CD4-positive, alpha-beta T cell (primary cell): ENCODE results near the gene ABCG1. TPM values are rescaled to one million over a fixed set of nuclear protein-coding genes. Genes with fewer than 3 reads are reported as not detected.

Experiments used
- ATAC-seq: fragments of 200-7000 bp; cut with Tn5 transposase; one replicate; pipeline ENCODE4 v1.10.0; 2022; ENCODE audit warnings: mild to moderate bottlenecking; ENCODE audit not compliant: poor library complexity
- CTCF ChIA-PET: fragments of 350-600 bp; sonication (Branson Sonifier 250); formaldehyde crosslinking; loops from one replicate; lab custom pipeline; 2021; ENCODE audit warnings: antibody characterized with exemption, inconsistent platforms; lab: Charles Lee
- POLR2A ChIA-PET: fragments of 350-600 bp; sonication (Branson Sonifier 250); formaldehyde crosslinking; loops from one replicate; lab custom pipeline; 2021; ENCODE audit warnings: antibody characterized with exemption, inconsistent platforms; lab: Charles Lee
- DNase-seq, 14 experiments: peaks; one replicate each; pipeline ENCODE4 v3.0.0-alpha.2; 2013 to 2020; ENCODE audit warnings: mixed read lengths in 2 of 14
- H3K27ac ChIP-seq, 2 donors: one replicate each; pipeline versions ENCODE4 v1.5.1 to v1.7.0; 2013; ENCODE audit warnings: low read length in 2 of 2, low read depth in 1 of 2, mild to moderate bottlenecking in 1 of 2
- H3K27me3 ChIP-seq, 2 experiments: 1 replicate in 1 of 2; 2 replicates in 1 of 2; pipeline versions ENCODE4 v1.6.1 to v1.7.0; 2013; ENCODE audit warnings: low read length in 2 of 2, control low read depth in 1 of 2, mild to moderate bottlenecking in 1 of 2, moderate library complexity in 1 of 2; ENCODE audit not compliant: insufficient read depth in 2 of 2, control insufficient read depth in 1 of 2
- H3K36me3 ChIP-seq: one replicate; pipeline ENCODE4 v1.6.1; 2013; ENCODE audit warnings: low read length, control low read depth; ENCODE audit not compliant: insufficient read depth
- H3K4me1 ChIP-seq: one replicate; pipeline ENCODE4 v1.6.1; 2013; ENCODE audit warnings: low read length, control low read depth; ENCODE audit not compliant: insufficient read depth
- H3K4me3 ChIP-seq: one replicate; pipeline ENCODE4 v1.5.1; 2013; ENCODE audit warnings: mild to moderate bottlenecking, low read length, moderate library complexity
- H3K9me3 ChIP-seq, 2 experiments: 1 replicate in 1 of 2; 2 replicates in 1 of 2; pipeline versions ENCODE4 v1.6.1 to v1.7.0; 2013; ENCODE audit warnings: low read length in 2 of 2, mild to moderate bottlenecking in 2 of 2, control low read depth in 1 of 2, moderate library complexity in 1 of 2; ENCODE audit not compliant: control insufficient read depth in 1 of 2, insufficient read depth in 1 of 2
- H3K27ac Mint-ChIP-seq: one replicate; pipeline ENCODE4 v1.8.0; 2020; ENCODE audit warnings: mixed read lengths
- H3K27me3 Mint-ChIP-seq: one replicate; pipeline ENCODE4 v1.8.0; 2021; ENCODE audit warnings: mixed read lengths
- H3K36me3 Mint-ChIP-seq: one replicate; pipeline ENCODE4 v1.8.0; 2021; ENCODE audit warnings: low read depth, mixed read lengths
- H3K4me1 Mint-ChIP-seq: one replicate; pipeline ENCODE4 v1.8.0; 2021; ENCODE audit warnings: low read depth, mixed read lengths
- H3K4me3 Mint-ChIP-seq: one replicate; pipeline ENCODE4 v1.8.0; 2020; ENCODE audit warnings: mild to moderate bottlenecking, mixed read lengths
- H3K9me3 Mint-ChIP-seq: one replicate; pipeline ENCODE4 v1.8.0; 2020; ENCODE audit warnings: mixed read lengths
- intact Hi-C, 2 experiments: fragments of 100-400 bp; cut with DNase I in 1 of 2; cut with micrococcal nuclease in 1 of 2; formaldehyde crosslinking; loops; one replicate each; pipeline versions ENCODE4 v1.15.1 to v1.9.0; 2023 to 2025; cut with DNase I, micrococcal nuclease
- total RNA-seq, 174 experiments: library from RNA in 2 of 174; stranded (reverse) in 2 of 174; gene quantifications; one replicate each; pipeline ENCODE4 v1.2.3 and lab custom pipeline; 2021 to 2026
- TF ChIP-seq, protein P1 (sequence below): fragments of 200-600 bp; IDR thresholded peaks from one replicate; pipeline ENCODE4 v1.8.0; 2022; ENCODE audit warnings: antibody characterized with exemption, mild to moderate bottlenecking

The ABCG1 gene
- total RNA-seq, 2 experiments from 2014 or later, result 109 to 116 TPM

DNA sequence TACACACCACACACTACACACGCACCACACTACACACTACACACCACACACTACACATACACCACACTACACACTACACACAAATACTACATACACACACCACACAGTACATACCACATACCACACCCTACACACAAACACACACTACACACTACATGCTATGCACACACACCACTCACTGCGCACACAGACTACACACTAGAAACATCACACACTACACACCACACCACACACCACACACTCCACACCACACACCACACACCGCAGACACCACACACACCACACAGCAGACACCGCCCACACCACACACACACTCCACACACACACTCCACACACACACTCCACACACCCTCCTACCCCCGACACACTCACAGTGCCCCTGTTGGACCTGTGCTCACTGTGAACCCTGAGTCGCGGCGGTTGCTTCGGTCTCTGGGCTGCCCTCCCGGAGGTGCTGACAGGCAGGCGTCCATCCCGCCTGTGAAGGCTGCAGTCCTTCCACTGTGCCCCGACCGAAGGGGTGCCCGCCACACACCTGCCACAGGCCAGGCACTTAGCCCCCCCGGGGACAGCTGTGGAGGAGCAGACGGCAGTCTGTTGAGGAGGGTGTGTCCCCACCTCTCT, 74.8 kb downstream of the ABCG1 start:
- ATAC-seq (no peak), DNase-seq (no peak)
- Histone ChIP-seq H3K9me3 (no peaks in the 10 kb centered on the region), H3K4me1 (no peaks in the 10 kb centered on the region), H3K27ac (no peak overlapping the region), H3K27me3 (no peaks in the 10 kb centered on the region), H3K36me3 (peaks cover 58% of the 10 kb centered on the region), H3K4me3 (no peak overlapping the region)
- H3K27ac Mint-ChIP-seq, result no peak overlapping the region
- no peaks in the 10 kb centered on the region for H3K27me3 Mint-ChIP-seq
- H3K4me3 Mint-ChIP-seq, result no peak overlapping the region
- ChIA-PET CTCF (no interaction called here), POLR2A (no interaction called here)
- H3K36me3 Mint-ChIP-seq, result peaks cover 68% of the 10 kb centered on the region
- H3K9me3 Mint-ChIP-seq, result no peaks in the 10 kb centered on the region
- peaks cover 2% of the 10 kb centered on the region for H3K4me1 Mint-ChIP-seq
- TF ChIP-seq, protein P1, sequence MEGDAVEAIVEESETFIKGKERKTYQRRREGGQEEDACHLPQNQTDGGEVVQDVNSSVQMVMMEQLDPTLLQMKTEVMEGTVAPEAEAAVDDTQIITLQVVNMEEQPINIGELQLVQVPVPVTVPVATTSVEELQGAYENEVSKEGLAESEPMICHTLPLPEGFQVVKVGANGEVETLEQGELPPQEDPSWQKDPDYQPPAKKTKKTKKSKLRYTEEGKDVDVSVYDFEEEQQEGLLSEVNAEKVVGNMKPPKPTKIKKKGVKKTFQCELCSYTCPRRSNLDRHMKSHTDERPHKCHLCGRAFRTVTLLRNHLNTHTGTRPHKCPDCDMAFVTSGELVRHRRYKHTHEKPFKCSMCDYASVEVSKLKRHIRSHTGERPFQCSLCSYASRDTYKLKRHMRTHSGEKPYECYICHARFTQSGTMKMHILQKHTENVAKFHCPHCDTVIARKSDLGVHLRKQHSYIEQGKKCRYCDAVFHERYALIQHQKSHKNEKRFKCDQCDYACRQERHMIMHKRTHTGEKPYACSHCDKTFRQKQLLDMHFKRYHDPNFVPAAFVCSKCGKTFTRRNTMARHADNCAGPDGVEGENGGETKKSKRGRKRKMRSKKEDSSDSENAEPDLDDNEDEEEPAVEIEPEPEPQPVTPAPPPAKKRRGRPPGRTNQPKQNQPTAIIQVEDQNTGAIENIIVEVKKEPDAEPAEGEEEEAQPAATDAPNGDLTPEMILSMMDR, result no peak
- intact Hi-C loops, result no loop called here

GRCh38 chr21:42294273-42294880, 75.4 kb downstream of the ABCG1 start:
- H3K27ac ChIP-seq, result no peak overlapping the region
- DNase-seq (no peak), ATAC-seq (no peak)
- intact Hi-C loops, result no loop called here
- ChIA-PET POLR2A (no interaction called here), CTCF (interaction anchor here (0.6 to 0.8 kb wide), 2 partner anchors 24 to 38 kb away, joined by 3 read pairs; no protein-coding TSS in a partner anchor)
- Mint-ChIP-seq H3K4me1 (peaks cover 8% of the 10 kb centered on the region), H3K9me3 (no peaks in the 10 kb centered on the region), H3K27ac (no peak overlapping the region), H3K36me3 (peaks cover 61% of the 10 kb centered on the region), H3K4me3 (no peak overlapping the region), H3K27me3 (no peaks in the 10 kb centered on the region)
- no peaks in the 10 kb centered on the region for H3K9me3 ChIP-seq
- peaks cover 58% of the 10 kb centered on the region for H3K36me3 ChIP-seq
- TF ChIP-seq, protein P1, result no peak
- no peaks in the 10 kb centered on the region for H3K27me3 ChIP-seq
- H3K4me1 ChIP-seq, result peaks cover 2% of the 10 kb centered on the region
- no peak overlapping the region for H3K4me3 ChIP-seq

- no peak overlapping the region for H3K27ac ChIP-seq
- H3K36me3 ChIP-seq, result peaks cover 45% of the 10 kb centered on the region
- H3K27ac Mint-ChIP-seq, result no peak overlapping the region
- peaks cover 6% of the 10 kb centered on the region for H3K4me1 ChIP-seq
- H3K4me3 ChIP-seq, result no peak overlapping the region
- peaks cover 47% of the 10 kb centered on the region for H3K36me3 Mint-ChIP-seq
- ATAC-seq (no peak), DNase-seq (no peak)
- no peaks in the 10 kb centered on the region for H3K27me3 ChIP-seq
- H3K27me3 Mint-ChIP-seq, result no peaks in the 10 kb centered on the region
- TF ChIP-seq, protein P1, result no peak
- ChIA-PET POLR2A (no interaction called here), CTCF (interaction anchor here (1.5 kb wide), 1 partner anchor 131 kb away, joined by 3 read pairs; no protein-coding TSS in a partner anchor)
- intact Hi-C loops, result no loop called here
- H3K9me3 Mint-ChIP-seq, result no peaks in the 10 kb centered on the region
- peaks cover 19% of the 10 kb centered on the region for H3K4me1 Mint-ChIP-seq
- H3K9me3 ChIP-seq, result no peaks in the 10 kb centered on the region
- H3K4me3 Mint-ChIP-seq, result no peak overlapping the region
Observed at GRCh38 chr21:42295845-42296244, 76.9 kb downstream of the ABCG1 start.
